ENCODE data around the gene MYH14.

Gene MYH14

DNA sequence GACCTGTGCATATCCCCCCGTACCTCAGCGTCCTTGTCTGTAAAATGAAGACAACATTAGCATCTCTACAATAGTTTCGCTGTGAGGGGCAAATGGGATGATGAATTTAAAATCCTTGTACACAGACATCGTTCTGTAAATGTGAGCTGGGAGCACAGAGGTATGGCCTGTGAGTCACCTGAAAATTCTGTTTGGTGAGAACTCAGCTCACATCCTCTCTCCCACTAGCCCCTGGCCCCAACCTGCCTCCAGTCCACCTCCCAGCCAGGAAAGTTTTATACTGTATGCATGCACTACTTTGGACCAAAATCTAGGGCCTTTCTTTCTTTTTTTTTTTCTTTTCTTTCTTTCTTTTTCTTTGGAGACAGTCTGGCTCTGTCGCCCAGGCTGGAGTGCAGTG lies 31.7 kb upstream of the MYH14 start:
- TF ChIP-seq, protein P1, sequence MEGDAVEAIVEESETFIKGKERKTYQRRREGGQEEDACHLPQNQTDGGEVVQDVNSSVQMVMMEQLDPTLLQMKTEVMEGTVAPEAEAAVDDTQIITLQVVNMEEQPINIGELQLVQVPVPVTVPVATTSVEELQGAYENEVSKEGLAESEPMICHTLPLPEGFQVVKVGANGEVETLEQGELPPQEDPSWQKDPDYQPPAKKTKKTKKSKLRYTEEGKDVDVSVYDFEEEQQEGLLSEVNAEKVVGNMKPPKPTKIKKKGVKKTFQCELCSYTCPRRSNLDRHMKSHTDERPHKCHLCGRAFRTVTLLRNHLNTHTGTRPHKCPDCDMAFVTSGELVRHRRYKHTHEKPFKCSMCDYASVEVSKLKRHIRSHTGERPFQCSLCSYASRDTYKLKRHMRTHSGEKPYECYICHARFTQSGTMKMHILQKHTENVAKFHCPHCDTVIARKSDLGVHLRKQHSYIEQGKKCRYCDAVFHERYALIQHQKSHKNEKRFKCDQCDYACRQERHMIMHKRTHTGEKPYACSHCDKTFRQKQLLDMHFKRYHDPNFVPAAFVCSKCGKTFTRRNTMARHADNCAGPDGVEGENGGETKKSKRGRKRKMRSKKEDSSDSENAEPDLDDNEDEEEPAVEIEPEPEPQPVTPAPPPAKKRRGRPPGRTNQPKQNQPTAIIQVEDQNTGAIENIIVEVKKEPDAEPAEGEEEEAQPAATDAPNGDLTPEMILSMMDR (IDR thresholded peaks at IDR 0.05; ENCODE audit: low read depth, low read length): no peak
- H3K4me3 ChIP-seq (ENCODE audit: low read depth, low read length): no peak overlapping the region

DNA sequence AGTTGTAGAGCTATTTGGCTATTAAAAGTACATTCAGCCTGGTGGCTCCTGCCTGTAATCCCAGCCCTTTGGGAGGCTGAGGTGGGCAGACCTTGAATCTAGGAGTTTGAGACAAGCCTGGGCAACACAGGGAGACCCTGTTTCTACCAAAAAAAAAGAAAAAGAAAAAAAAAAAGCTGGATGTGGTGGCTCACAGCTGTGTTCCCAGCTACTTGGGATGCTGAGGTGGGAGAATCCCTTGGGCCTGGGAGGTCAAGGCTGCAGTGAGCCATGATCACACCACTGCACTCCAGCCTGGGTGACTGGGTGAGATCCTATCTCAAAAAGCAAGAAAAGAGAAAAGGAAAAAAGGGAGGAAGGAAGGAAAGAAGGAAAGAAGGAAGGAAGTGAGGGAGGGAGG lies 30.7 kb upstream of the MYH14 start:
- TF ChIP-seq, protein P1 (IDR thresholded peaks at IDR 0.05; ENCODE audit: low read depth, low read length): no peak
- no peak overlapping the region for H3K4me3 ChIP-seq (ENCODE audit: low read depth, low read length)

DNA sequence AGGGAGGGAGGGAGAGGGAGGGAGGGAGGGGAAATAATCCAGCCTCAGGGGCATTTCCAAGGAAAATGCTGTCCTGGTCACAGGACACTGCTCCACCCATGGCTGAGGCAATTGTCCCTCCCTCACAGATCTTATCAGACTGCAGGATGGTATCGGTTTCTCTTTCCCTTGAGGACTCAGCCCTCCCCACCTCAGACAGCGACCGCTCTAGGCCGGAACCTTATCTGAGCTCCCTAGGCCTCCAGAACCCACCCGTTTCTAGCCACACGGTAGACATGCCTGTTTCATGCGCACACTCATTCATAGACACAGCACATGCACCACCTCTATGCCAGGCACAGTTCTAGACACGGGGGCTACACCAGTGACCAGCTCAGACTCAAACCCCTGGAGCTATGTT lies 30.3 kb upstream of the MYH14 start:
- no peak overlapping the region for H3K4me3 ChIP-seq (ENCODE audit: low read depth, low read length)
- TF ChIP-seq, protein P1 (IDR thresholded peaks at IDR 0.05; ENCODE audit: low read depth, low read length): no peak

DNA sequence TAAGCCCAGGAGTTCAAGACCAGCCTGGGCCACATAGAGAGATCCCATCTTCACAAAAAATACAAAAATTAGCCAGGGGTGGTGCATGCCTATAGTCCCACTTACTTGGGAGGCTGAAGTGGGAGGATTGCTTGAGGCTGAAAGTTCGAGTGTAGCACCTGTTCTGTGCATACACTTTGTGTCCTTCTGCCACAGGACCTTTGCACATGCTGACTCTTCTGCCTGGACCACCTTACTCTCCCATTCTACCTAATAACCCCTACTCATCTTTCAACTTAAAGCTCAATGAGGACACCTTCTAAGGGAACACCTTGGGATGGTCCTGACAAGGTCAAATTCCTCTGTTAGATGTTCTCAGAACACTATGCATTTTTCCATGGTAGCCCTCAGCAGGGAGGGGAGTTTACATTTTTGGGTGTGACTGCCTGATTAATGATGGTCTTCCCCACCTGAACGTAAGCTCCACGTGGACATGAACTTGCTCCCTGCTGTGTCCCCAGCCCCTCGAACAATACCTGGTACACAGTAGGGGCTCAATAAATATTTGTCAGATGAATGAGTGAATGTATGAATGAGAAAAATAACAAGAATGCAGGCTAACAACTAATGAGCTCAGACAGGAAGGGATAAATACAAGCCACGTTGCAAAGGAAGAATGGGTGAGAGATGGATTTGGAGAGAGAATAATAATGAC lies 29.2 kb upstream of the MYH14 start:
- TF ChIP-seq, protein P1 (IDR thresholded peaks at IDR 0.05; ENCODE audit: low read depth, low read length): no peak
- H3K4me3 ChIP-seq (ENCODE audit: low read depth, low read length): no peak overlapping the region

DNA sequence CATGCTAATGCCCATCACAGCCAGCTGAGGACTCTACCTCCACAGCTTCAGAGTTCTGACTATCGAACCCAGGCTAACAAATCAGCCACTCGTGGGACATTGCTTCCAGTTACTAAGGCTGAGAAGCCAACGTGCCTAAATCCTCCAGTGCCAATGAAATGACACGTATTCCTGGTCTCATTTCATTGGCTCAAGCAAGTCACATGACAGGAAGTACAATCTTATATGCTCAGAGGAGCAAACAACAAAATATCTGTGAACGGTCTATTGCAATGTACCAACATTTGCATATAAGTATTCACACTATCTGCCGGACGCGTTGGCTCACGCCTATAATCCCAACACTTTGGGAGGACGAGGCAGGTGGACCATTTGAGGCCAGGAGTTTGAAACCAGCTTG lies 27.5 kb upstream of the MYH14 start:
- no peak overlapping the region for H3K4me3 ChIP-seq (ENCODE audit: low read depth, low read length)
- TF ChIP-seq, protein P1 (IDR thresholded peaks at IDR 0.05; ENCODE audit: low read depth, low read length): no peak

DNA sequence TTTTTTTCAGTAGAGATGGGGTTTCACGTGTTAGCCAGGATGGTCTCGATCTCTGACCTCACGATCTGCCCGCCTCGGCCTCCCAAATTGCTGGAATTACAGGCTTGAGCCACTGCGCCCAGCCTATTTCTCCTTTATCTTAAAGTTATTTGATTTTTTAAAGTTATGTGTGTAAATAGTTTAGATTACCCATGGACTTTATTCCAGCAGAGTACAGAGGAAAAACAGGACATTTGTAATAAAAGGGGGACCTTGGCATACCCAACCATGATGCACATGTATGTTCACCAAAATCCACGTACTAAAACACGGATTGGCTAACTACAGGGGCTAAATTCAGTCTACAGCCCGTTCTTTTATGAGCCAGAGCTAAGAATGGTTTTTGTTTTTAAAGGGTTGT lies 26.6 kb upstream of the MYH14 start:
- no peak overlapping the region for H3K4me3 ChIP-seq (ENCODE audit: low read depth, low read length)
- TF ChIP-seq, protein P1 (IDR thresholded peaks at IDR 0.05; ENCODE audit: low read depth, low read length): no peak

DNA sequence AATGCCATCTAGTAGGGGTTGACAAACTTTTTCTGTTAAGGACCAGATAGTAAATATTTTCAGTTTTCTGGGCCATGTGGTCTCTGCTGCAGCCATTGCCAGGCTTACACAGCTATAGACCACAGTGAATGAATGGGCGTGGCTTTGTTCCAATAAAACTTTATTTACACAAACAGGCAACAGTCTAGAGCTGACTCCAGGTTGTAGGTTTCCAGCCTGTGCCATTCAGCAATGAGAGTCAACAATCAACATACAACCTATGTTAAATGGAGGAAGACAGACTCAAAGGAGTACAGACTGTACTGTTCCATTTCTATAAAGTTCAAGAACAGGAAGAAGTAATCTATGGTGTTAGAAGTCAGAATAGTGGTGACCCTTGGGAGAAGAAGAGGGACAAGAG lies 25.1 kb upstream of the MYH14 start:
- TF ChIP-seq, protein P1 (IDR thresholded peaks at IDR 0.05; ENCODE audit: low read depth, low read length): no peak

More for the DNA sequence above, 25.1 kb upstream of the MYH14 start:
- H3K4me3 ChIP-seq (ENCODE audit: low read depth, low read length): no peak overlapping the region

Measured in WI38 (cell line).